ENCODE results near the gene PSMD11. TPM values are rescaled to one million over a fixed set of nuclear protein-coding genes. Genes with fewer than 3 reads are reported as not detected.

PSMD11 gene
- total and polyA plus RNA-seq, 2 of the 13 experiments (the other 11 are each of a cell fraction or from before 2014, with no cell fraction given): 69.8 to 152 TPM

GRCh38 chr17:32444301-32445073 is at the start of gene PSMD11 (continued):
- TF ChIP-seq TFE3 (CRISPR knock-in tag; IDR thresholded peaks at IDR 0.05): 0 out of 2 replicates have a peak, but pooled peaks have one; percentile 39
- TF ChIP-seq ZBTB33 (CRISPR knock-in tag; IDR thresholded peaks at IDR 0.05): peak; percentile 49; the same call in 1 of the 2 replicates
- no peak for TF ChIP-seq ATF7 (IDR thresholded peaks at IDR 0.05)
- TF ChIP-seq ATF7 (CRISPR knock-in tag; IDR thresholded peaks at IDR 0.05): 0 out of 2 replicates have a peak, but pooled peaks have one; percentile 20
- peak; percentile 25 for TF ChIP-seq SKI (IDR thresholded peaks at IDR 0.05; ENCODE audit: partially characterized antibody)
- TF ChIP-seq RXRB (CRISPR knock-in tag; IDR thresholded peaks at IDR 0.05; ENCODE audit: borderline replicate concordance): peak; percentile 58; the same call in 1 of the 2 replicates
- TF ChIP-seq ARID5B (CRISPR knock-in tag; IDR thresholded peaks at IDR 0.05): peak; percentile 49; the same call in 1 of the 2 replicates
- peak; percentile 3; the same call in 1 of the 2 replicates for TF ChIP-seq ZNF121 (CRISPR knock-in tag; IDR thresholded peaks at IDR 0.05)
- TF ChIP-seq ZNF230 (CRISPR knock-in tag; IDR thresholded peaks at IDR 0.05): no peak; the same call in 1 of the 2 replicates
- TF ChIP-seq ZBTB10 (CRISPR knock-in tag; IDR thresholded peaks at IDR 0.05; ENCODE audit: borderline replicate concordance): no peak
- peak; percentile 89 for TF ChIP-seq CREM (IDR thresholded peaks at IDR 0.05)
- TF ChIP-seq CREM (CRISPR knock-in tag; IDR thresholded peaks at IDR 0.05): no peak
- TF ChIP-seq CAMTA2 (CRISPR knock-in tag; IDR thresholded peaks at IDR 0.05; ENCODE audit: borderline replicate concordance): 0 out of 2 replicates have a peak, but pooled peaks have one; percentile 9
- peak; percentile 76 for TF ChIP-seq PHF20 (CRISPR knock-in tag; IDR thresholded peaks at IDR 0.05)
- no peak for TF ChIP-seq CREBL2 (CRISPR knock-in tag; IDR thresholded peaks at IDR 0.05; ENCODE audit: borderline replicate concordance)
- TF ChIP-seq HIC2 (CRISPR knock-in tag; IDR thresholded peaks at IDR 0.05; ENCODE audit: low read depth): no peak
